ENCODE data around the gene IFRD2. TPM values are rescaled to one million over a fixed set of nuclear protein-coding genes. Genes with fewer than 3 reads are reported as not detected.
A peak's percentile ranks its signal among the peaks of the same experiment; 100 is the strongest.
"Not testable (repeated sequence)": the region's sequence is repeated elsewhere in the genome, so short reads cannot be mapped to it uniquely, and the experiment has no call there.

IFRD2 gene
- total RNA-seq, 4 donors from 2014 or later: 37.3 to 85.4 (median 64.9) TPM

DNA sequence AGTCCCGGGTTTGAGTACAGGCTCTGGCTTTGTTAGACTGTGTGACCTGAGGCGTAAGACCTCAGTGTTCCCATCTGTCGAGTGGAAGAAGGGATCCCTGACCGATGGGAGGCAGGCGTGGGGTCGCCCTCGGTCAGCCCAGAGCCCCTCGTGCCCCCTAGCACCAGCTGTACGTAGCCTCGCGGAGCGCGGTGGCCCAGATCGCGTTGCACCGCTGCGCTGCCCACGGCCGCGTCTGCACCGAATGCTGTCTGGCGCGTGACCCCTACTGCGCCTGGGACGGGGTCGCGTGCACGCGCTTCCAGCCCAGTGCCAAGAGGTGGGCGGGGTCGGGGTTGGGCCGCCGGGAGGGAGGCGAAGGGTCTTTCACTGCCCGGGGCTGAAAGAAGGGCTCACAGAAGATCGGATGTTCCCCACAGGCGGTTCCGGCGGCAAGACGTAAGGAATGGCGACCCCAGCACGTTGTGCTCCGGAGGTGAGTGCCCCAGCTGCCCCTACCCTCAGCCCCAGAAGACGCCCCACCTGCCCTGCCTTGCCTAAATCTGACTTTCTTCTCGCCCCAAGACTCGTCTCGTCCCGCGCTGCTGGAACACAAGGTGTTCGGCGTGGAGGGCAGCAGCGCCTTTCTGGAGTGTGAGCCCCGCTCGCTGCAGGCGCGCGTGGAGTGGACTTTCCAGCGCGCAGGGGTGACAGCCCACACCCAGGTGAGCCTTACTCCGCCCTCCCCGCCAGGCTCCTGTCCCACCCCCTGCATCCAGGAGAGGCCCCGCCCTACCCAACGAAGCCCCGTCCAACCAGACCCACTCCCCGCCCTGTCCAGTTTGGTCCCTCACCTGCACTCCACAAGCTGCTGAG, 16.9 kb downstream of the IFRD2 start:
- H3K4me1 ChIP-seq: peaks cover 0 to 68% (median 19%) of the 10 kb centered on the region in 3 donors
- no peaks in the 10 kb centered on the region for H3K9me3 ChIP-seq
- H3K4me3 ChIP-seq: peak overlapping the region in 1 of 2 donors; percentile 16
- no peak for TF ChIP-seq POLR2A (IDR thresholded peaks at IDR 0.05)
- no peak for TF ChIP-seq POLR2AphosphoS5 (IDR thresholded peaks at IDR 0.05)
- TF ChIP-seq EP300 (IDR thresholded peaks at IDR 0.05): no peak
- TF ChIP-seq, protein P1, sequence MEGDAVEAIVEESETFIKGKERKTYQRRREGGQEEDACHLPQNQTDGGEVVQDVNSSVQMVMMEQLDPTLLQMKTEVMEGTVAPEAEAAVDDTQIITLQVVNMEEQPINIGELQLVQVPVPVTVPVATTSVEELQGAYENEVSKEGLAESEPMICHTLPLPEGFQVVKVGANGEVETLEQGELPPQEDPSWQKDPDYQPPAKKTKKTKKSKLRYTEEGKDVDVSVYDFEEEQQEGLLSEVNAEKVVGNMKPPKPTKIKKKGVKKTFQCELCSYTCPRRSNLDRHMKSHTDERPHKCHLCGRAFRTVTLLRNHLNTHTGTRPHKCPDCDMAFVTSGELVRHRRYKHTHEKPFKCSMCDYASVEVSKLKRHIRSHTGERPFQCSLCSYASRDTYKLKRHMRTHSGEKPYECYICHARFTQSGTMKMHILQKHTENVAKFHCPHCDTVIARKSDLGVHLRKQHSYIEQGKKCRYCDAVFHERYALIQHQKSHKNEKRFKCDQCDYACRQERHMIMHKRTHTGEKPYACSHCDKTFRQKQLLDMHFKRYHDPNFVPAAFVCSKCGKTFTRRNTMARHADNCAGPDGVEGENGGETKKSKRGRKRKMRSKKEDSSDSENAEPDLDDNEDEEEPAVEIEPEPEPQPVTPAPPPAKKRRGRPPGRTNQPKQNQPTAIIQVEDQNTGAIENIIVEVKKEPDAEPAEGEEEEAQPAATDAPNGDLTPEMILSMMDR (IDR thresholded peaks at IDR 0.05): no peak
- H3K36me3 ChIP-seq: peaks cover 0 to 27% of the 10 kb centered on the region in 2 donors
- H3K27me3 ChIP-seq: peaks cover 33% of the 10 kb centered on the region
- no peak for ATAC-seq
- WGBS, 2 donors (ENCODE audit: low coverage in 1 of 2): 40% methylated on average over 2 of the region's 65 CpGs; no CpG with 5 or more reads in 1 of the 2 donors
- H3K27ac ChIP-seq: no peak overlapping the region

DNA sequence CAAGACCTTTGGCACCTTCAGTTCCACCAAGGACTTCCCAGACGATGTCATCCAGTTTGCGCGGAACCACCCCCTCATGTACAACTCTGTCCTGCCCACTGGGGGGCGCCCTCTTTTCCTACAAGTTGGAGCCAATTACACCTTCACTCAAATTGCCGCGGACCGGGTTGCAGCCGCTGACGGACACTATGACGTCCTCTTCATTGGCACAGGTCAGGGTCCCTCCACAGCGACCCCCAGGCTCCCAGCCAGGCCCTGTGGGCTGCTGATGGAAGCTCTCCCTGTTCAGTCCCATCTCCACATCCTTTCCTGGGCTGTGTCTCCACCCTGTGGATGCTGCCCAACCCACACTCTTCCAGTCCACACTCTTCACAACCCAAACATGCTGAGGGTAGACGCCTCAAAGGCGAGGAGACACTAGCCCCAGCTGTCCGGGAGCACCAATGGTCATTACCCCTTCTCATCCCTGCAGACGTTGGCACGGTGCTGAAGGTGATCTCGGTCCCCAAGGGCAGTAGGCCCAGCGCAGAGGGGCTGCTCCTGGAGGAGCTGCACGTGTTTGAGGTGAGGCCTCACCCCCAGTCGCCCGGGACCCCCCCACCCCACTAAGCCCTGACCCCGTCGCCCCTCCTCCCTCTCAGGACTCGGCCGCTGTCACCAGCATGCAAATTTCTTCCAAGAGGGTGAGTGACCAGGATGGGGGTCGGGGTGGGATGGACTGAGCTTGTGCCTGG, 17.7 kb downstream of the IFRD2 start:
- Histone ChIP-seq H3K36me3 (peaks cover 0 to 27% of the 10 kb centered on the region in 2 donors), H3K4me3 (no peak overlapping the region), H3K4me1 (peaks cover 0 to 77% (median 19%) of the 10 kb centered on the region in 3 donors), H3K9me3 (no peaks in the 10 kb centered on the region), H3K27ac (peak overlapping the region in 1 of 4 donors; percentile 12), H3K27me3 (peaks cover 33% of the 10 kb centered on the region)
- no peak for TF ChIP-seq EP300 (IDR thresholded peaks at IDR 0.05)
- TF ChIP-seq, protein P1 (IDR thresholded peaks at IDR 0.05): peak in 3 of 4 experiments; percentile 52 to 74 (median 66)
- peak; percentile 6 for ATAC-seq
- WGBS, 2 donors (ENCODE audit: low coverage in 1 of 2): 9 to 38% methylated on average over 8 of the region's 26 CpGs

DNA sequence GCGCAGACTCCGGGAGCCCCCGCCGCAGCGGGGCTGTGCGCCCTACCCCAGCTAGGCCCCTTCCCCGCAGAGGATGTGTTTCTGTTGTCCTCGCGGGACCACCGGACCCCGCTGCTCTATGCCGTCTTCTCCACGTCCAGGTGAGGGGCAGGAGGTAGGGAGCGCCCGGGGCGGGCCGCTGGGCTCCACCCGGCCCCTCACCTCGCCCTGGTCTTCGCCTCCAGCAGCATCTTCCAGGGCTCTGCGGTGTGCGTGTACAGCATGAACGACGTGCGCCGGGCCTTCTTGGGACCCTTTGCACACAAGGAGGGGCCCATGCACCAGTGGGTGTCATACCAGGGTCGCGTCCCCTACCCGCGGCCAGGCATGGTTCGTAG, 18.6 kb downstream of the IFRD2 start:
- WGBS, 2 donors (ENCODE audit: low coverage in 1 of 2): 60% methylated on average over 9 of the region's 31 CpGs; no CpG with 5 or more reads in 1 of the 2 donors
- H3K27ac ChIP-seq: peak overlapping the region in 1 of 4 donors; percentile 59
- peak overlapping the region in 1 of 2 donors; percentile 44 for H3K4me3 ChIP-seq
- peaks cover 33% of the 10 kb centered on the region for H3K27me3 ChIP-seq
- no peaks in the 10 kb centered on the region for H3K9me3 ChIP-seq
- TF ChIP-seq POLR2A (IDR thresholded peaks at IDR 0.05) (no peak), EP300 (IDR thresholded peaks at IDR 0.05) (no peak), POLR2AphosphoS5 (IDR thresholded peaks at IDR 0.05) (no peak)
- TF ChIP-seq, protein P1 (IDR thresholded peaks at IDR 0.05): no peak
- peaks cover 0 to 27% of the 10 kb centered on the region in 2 donors for H3K36me3 ChIP-seq
- ATAC-seq: no peak
- peaks cover 0 to 77% (median 24%) of the 10 kb centered on the region in 3 donors for H3K4me1 ChIP-seq

DNA sequence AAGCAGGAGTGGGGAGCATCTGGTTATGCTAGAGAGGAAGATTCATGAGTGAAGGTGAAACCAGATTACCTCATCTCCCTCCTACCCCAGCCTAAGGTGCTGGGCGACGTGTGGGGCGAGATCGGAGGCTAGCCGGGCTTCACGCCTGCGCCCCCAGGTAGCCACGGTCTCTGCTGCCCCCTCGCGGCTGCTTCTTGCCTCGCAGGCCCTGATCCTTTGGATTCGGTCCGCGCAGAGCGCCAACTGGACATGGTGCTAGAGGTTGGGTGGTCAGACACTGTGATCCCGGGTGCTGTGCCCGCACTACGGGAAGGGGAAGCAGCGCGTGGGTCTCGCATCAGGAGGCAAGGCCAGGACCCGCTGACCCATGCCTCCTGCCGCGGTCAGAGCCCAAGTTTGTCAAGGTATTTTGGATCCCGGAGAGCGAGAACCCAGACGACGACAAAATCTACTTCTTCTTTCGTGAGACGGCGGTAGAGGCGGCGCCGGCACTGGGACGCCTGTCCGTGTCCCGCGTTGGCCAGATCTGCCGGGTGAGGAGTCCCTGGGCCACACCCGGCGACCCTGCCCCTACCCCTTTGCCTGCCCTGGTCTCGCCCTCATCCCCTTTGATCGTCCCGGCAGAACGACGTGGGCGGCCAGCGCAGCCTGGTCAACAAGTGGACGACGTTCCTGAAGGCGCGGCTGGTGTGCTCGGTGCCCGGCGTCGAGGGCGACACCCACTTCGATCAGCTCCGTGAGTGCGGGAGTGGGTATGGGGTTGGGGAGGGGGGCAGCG, 19.1 kb downstream of the IFRD2 start:
- TF ChIP-seq POLR2A (IDR thresholded peaks at IDR 0.05) (no peak), POLR2AphosphoS5 (IDR thresholded peaks at IDR 0.05) (peak; percentile 66), EP300 (IDR thresholded peaks at IDR 0.05) (no peak)
- TF ChIP-seq, protein P1 (IDR thresholded peaks at IDR 0.05): peak in 3 of 4 experiments; percentile 98 to 100 (median 99)
- Histone ChIP-seq H3K4me3 (peak overlapping the region in 1 of 2 donors; percentile 44), H3K36me3 (peaks cover 0 to 27% of the 10 kb centered on the region in 2 donors), H3K9me3 (no peaks in the 10 kb centered on the region), H3K27ac (peak overlapping the region in 1 of 4 donors; percentile 59), H3K27me3 (peaks cover 33% of the 10 kb centered on the region), H3K4me1 (peaks cover 0 to 80% (median 30%) of the 10 kb centered on the region in 3 donors)
- WGBS, 2 donors (ENCODE audit: low coverage in 1 of 2): 4 to 6% methylated on average over 4 to 10 of the region's 61 CpGs
- peak; percentile 77 for ATAC-seq

DNA sequence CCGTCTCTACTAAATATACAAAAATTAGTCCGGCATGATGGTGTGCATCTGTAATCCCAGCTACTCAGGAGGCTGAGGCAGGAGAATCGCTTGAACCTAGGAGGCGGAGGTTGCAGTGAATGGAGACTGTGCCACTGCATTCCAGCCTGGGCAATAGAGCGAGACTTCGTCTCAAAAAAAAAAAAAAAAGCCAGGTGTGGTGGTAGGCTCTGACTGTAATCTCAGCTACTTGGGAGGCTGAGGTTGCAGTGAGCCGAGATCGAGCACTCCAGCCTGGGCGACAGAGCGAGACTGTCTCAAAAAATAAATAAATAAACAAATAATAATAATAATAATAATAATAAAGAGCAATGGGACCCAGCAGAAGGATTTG, 19.7 kb downstream of the IFRD2 start:
- peak overlapping the region in 1 of 2 donors; percentile 44 for H3K4me3 ChIP-seq

More for the DNA sequence above, 19.7 kb downstream of the IFRD2 start:
- Histone ChIP-seq H3K27ac (peak overlapping the region in 1 of 4 donors; percentile 59), H3K4me1 (peaks cover 0 to 86% (median 33%) of the 10 kb centered on the region in 3 donors), H3K27me3 (peaks cover 33% of the 10 kb centered on the region), H3K36me3 (peaks cover 0 to 27% of the 10 kb centered on the region in 2 donors)
- not testable (repeated sequence) for H3K9me3 ChIP-seq, ATAC-seq
- WGBS, 2 donors (ENCODE audit: low coverage in 1 of 2): 7 to 61% methylated on average over 4 to 10 of the region's 10 CpGs

Measured in gastroesophageal sphincter (tissue), 4 donors.